GM19372 (cell line): ENCODE results near the gene SMARCD2.
"Not testable (repeated sequence)": the region's sequence is repeated elsewhere in the genome, so short reads cannot be mapped to it uniquely, and the experiment has no call there.

Experiments
- ATAC-seq: cut with Tn5 transposase; IDR thresholded peaks from one replicate; pipeline ENCODE4 v1.9.1; 2021; ENCODE audit warnings: mild to moderate bottlenecking, low read depth, moderate library complexity; ENCODE audit not compliant: unreplicated experiment

SMARCD2 gene

DNA sequence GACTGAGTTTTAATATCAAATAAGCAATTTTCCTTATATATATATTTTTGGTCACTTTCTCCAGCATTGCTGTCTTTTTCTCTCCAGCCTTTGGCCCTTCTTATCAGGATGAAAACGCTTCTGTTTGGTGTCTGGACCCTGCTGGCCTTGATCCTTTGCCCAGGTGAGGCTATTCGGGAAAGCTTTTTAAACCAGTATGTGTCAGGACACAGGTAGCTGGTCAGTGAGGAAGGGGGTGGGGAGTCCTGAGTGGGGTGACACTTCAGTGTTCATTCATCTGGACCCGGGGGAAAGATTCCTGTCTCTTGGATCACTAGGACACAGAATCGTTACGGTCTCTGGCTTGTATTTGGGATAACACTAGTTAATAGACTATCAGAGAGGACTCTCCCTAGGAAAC is 12.2 kb upstream of the SMARCD2 start:
- ATAC-seq = no peak

DNA sequence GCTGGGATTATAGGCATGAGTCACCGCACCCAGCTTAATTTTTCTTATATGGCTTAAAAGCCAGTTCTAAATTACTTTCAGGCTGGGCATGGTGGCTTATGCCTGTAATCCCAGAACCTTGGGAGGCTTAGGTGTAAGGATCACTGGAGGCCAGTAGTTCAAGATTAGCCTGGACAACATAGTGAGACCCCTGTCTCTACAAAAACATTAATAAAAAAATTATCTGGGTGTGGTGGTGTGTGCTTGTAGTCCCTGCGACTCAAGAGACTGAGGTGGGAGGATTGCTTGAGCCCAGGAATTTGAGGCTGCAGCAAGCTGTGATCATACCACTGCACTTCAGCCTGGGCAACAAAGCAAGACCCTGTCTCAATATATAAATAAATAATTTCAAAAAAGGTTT is 10.8 kb upstream of the SMARCD2 start:
- no peak for ATAC-seq

DNA sequence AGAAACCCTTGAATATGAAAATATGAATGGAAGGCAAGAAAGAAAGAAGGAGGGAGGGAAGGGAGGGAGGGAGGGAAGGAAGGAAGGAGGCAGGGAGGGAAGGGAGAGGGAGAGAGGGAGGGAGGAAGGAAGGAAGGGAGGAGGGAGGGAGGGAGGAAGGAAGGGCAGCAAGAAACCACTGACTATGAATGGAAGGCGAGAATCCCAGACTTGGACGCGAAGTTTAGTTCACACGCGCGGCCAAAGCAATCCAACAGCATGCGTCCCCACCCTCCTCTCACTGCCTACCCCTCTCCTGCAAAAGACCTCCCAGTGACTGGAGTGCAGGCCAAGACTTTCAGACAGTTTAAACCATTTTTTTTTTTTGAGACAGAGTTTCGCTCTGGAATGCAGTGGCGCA is 7.9 kb upstream of the SMARCD2 start:
- no peak for ATAC-seq

DNA sequence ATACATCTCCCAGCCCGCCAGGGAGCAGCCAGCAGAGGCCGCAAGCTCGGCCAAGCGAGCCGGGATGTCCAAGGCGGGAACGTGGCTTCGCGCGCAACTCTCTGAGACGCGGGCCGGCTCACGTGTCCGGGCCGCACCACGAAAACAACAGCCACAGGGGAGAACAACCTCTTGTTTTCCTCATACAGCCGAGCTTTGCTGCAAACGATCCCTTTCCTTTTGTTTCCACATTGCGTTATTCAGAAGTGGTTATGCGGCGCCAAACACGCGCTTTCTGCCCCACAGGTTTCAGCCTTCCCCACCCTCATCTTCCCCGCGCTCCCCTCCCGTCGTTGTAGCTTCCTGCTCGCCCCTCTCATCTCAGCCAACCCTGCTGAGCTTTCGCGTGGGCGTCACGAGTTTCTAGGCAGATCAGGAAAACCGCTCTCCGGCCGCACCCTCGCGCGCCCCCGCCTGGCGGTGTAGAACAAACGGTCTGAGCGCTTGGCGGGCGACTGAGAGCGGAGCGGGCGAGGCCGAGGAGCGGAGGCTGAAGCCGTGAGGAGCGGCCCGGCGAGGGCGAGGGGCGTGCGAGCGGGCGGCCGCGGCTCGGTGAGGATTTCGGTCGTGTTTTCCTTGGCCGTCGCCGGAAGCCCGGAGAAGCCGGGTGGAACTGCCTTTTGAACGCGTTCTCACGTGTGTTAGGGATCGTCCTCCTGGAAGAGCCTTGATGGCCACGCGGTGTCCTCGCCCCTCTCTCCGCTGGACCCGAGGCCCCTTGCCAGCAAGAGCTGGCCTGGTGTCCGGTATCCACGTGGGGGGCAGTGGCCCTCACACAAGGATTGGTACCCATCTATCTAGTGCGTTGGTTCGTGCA is 6.6 kb upstream of the SMARCD2 start:
- peak; percentile 84 for ATAC-seq

DNA sequence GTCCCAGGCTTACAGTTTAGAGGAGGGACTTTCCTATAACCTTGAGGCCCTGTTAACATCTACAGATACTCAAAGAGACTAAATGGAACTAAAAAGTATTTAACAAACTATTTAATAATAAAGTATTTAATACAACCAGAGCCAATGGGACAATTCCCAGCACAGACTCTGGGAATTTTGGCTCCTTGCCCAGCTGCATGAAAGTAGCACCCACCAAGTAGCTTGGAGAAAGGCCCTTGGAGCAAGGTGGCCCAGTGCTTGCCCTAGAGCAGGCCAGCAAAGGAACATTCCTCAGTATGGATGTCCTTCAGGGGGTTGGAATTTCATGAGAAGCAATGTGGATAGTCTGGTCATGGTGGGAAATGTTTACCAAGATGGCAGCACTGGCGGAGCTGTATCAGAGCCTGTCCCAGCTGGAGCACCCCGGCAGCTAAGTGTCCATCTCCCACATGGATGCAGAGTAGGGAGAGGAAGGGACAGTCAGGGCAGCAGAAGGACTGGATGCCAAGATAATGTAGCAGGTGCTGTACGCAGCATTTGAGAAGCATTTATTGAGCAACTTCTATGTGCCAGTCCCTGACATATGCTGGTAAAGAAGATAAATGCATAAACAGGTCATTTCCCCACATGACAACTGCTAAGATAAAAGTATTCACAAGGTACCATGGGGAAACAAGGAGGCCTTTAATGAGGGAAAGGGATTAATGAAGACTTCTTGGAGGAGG is 5.2 kb upstream of the SMARCD2 start:
- no peak for ATAC-seq

DNA sequence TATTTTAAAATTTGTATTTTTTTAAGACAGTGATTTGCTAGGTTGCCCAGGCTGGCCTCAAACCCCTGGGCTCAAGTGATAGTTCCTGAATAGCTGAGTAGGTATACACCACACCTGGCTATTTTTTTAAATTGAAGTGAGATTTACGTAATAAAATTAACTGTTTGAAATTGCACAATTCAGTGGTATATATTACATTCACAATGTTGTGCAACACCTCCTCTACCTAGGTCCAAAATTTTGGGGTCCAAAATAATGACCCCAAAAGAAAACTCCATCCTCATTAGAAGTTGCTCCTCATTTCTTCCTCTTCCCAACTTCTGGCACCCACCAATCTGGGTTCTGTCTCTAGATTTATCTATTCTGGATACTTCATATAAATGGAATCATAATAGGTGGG is 3.0 kb upstream of the SMARCD2 start:
- no peak for ATAC-seq

DNA sequence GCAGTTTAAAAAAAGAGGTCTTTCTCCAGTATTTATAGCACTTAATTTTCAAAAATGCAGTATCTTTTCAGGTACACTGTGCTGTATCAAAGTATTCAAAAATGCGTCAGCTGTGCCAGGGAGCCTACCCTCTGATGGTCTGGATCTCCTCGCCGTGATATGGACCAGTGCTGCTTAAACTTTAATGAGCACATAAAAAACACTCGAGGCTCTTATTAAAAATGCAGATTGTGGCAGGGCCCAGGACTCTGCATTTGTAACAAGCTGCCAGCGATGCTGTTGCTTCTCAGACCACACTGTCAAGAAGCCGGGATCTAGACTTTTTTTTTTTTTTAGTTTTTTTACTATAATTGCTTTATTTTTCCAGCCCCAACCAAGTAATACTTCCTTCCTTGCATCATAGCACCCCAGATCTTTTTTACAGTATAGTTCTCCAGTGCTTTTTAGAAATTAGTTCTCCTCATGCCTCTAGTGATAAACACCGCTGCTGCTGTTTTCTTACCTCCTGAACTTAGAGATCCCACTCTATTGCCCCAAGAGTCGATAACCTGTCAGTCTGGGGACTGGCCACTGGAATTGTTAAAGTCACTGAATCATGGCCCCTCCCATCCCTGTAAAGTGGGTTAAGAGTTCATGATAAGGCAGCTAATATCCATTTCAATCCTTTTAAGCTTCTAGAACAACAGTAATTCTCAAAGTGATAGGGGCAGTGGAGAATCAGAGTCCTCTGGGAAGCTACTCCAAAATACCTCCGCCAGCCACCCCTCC is 1.6 kb upstream of the SMARCD2 start:
- no peak for ATAC-seq

DNA sequence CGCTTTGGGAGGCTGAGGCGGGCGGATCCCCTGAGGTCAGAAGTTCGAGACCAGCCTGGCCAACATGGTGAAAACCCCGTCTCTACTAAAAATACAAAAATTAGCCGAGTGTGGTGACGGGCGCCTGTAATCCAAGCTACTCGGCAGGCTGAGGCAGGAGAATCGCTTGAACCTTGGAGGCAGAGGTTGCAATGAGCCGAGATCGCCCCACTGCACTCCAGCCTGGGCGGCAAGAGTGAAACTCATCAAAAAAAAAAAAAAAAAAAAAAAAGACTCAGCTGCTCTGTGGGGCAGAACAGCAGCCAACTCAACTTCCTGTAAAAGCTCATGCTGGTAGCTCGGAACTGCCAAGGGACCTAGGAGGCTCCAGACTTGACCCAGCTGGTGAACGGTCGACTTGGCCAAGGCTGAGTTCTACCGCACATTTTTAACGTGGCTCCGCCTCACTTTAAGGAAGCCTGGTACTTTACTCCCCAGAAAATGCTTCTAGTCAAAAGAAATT is 953 bp upstream of the SMARCD2 start:
- ATAC-seq = not testable (repeated sequence)

DNA sequence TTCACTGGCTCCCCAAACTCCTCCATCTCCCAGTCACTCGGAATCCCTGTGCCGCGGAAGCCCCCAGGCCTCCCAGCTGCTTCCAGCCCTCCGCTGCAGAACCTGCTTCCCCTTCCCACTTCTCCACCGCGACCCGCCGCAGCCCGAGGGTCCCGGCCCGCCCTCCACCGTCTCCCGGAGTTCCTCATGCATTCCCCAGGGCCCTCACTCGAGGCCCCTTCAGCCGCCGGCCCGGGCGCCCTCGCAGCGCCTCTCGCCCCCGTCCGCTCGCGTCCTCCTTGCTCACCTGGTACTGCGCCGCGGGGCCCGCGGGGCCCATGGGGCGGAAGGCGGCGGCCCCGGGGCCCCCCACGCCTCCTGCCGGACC is 329 bp downstream of the SMARCD2 start:
- ATAC-seq = peak; percentile 35

DNA sequence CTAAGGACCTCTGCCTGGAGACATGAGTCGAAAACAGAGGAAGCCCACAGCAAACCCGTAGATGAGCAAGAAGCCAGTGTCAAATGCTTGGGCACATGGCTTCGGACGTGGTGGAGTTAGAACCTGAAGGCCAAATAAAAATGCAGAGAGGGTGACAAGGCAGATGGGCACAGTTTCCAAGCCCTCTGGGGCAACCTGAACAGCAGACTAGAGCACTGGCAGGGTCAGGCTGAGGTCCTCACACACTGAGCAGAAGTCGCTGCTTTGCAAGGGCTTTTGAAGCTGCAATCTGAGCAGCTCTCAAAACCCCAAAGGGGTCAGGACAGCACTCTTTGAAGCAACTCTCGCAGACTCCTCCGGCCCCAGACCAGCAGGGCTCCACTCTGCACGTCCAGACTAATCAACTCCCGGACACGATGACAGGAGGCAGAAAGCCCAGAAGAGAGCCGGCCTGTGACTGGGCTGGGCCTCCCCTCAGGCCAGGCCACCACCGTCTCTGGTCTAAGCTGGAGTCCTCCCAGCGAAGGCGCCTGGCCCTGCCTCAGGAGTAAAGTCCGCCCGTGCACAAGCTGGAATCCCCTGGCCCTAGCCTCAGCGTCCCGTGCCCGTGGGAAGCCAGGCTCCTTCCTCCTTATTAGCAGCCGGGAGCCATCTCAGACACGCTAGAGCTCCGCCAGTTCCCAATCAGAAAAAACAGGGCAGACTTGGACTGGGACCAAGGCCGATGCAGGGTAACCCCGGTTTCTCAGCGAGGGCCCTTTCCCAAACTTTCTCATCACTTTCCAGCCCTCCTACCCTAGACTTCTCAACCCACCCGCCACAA is 924 bp downstream of the SMARCD2 start:
- no peak for ATAC-seq

DNA sequence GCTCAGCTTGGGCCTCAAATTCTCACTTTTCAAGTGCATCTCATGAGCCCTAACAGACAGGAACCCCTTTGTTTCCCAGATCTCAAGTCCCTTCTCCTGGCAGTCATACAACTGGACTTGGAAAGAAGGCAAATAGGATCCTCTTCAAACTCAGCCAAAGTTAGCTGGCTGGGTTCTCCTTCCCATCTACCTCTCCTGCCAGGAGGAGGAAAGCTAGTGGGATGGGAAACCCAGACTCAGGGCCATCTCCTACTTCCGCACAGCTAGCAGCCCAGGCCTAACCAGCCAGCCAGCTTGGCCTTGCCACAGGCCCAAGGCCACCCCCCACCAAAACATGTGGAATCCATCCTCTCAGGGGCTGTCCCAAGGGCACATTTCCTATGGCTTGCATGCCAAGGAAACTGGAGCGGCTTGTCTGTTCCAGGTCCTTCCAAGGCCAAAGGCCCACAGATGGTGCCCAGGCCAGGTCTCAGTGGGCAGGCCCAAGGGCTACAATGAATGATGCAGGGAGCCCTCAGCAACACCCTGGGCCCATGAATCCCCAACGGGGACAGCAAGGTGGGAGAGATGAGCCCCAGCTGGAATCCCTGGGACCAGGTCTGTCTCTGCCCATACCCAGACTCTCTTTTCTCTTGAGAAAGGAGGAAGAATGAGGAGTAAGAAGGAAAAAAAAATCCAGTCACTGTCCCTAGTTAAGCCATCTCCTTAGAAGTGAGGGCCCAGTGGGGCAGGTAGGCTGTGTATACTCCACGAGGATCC is 1.7 kb downstream of the SMARCD2 start:
- no peak for ATAC-seq

DNA sequence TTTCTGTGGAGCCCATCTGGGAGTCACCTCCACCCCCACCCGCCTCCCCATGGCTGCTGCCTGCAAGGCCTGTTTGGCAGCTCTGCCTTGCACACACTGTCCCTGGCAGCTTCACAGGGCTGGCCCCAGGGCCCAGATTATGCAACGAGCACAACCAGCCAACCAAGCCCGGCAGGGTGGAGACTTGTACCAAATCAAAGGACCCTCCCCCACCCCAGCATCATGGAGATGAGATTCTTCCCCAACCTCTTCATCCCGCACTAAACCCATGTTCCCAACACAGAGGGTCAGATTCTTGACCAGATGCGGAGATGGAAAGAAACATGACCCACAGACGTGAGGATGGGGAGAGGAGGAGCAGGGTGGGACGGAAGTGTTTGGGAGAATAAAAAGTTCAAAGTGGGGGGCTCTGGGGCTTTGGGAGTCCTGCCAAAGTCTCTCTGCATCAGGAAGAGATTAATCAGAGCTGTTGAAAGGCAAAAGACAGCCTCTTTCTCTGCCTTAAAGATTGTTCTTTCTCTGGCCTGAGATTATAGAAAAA is 3.8 kb downstream of the SMARCD2 start:
- ATAC-seq = no peak

DNA sequence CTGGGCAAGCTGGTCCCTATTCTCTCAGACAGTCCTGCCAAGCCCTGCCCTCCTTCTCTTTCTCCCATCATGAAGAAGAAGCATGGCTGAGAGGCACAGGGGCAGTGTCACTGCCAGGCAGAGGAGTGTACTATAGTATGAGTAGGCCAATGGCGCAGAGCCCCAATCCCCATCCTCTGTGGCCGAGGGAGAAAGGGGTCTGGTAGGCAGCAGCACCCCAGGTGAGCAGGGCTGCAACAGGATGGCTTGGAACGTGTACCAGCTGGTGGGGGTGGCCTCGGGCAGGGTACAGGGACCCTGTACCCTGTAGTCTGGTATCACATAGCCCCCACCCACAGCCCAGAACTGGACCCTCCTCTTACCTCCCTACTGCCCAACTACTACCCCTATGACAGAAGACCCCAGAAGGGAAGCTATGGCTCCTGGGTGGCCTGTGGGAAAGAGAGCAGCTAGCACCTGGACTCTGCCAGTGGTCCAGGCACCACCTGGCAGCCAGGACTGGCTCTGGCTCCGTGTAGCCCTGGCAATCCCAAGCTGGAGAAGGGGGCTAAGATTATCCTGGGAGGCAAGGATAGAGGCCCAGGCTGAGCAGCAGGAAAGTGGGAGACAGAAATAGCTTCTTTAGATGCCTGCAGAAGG is 4.4 kb downstream of the SMARCD2 start:
- ATAC-seq = no peak

DNA sequence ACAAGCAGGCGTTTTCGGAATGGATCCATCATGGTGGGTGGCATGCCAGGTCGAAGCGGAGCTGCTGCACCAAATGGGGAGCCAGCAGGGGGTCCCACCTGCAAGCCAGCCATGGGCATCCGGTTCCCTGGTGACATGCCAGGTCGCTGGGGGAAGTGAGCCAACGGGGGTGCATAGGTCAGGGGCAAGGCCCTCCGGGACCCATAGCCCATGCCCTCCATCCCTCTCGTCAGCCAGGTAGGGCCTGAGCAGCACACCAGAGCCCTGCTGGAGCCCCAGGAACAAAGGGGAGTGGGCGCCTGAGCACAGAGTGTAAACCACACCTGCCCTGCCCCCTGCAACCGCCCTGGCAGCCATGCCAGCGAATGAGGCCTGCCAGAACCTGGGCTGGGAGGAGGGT is 5.0 kb downstream of the SMARCD2 start:
- ATAC-seq = no peak

DNA sequence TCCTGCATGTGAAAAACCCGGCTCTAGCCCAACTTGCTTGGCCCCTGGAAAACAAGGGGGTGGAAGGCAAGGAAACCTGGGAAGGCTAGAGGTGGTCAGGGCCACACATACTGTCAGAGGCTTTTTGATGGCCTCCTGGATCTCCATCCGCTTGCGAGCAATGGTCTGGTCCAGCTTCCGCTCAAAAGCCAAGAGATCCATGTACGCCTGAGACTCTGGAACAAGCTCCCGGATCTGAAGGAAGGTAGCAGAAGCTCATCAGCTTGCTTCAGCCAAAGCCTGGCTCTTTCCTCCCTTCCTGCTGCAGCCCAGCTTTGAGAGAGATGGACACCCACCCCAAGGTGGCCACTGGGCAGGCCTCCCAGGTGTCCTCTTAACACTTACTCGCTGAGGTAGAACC is 5.7 kb downstream of the SMARCD2 start:
- ATAC-seq = no peak

DNA sequence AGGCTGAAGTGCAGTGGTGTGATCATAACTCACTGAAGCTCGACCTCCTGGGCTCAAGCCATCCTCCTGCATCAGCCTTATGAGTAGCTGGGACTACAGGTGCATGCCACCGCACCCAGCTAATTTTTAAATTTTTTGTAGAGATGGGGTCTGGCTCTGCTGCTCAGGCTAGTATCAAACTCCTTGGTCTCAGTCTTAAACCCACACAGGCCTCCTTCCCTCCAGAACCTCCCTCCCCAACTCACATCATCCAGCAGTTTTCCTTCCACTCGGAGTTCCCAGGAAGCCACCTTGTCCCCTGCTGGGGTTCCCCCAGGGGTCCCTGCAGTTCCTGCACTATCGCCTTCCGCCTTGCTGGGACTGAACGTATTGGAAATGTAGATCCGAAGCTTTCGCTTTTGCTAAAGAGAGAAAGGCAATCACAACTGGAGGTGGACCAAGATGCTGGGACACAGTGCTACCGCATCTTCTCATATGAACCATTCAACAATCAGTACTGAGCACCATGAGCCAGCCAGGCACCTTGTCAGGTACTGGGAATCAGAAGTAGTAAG is 7.2 kb downstream of the SMARCD2 start:
- ATAC-seq = no peak

DNA sequence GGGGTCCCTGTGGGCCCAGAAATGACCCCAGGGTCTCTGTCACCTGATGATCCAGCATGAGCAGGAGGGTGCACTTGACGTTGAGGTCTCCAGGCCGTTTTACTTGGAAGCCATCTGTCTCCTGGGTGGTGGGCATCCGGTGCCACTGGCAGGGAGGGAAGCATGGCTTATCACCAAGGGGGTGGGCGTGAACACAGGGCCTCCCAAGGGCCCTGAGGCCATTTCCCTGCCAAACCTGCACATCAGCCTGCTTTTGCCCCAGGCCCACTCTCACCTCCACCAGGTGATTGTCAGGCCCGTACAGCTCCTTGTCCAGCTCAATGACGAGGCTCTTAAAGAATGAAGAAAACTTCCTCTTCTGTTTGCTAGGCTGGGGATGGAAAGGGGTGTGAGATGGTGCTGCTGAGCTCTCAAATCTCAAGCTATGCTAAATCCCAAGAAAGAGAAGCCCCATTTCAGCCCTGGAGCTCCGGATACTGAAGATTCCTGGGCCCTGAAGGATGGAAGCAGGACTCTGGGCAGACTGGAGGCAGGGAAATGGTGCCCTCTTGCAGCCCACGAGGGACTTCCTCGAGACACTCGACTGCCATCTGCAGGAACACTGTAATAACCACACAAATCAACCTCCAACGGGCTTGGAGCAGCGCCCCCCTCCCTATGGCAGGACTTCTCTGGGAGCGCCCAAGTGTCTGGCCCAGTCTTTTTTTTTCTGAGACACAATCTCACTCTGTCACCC is 7.9 kb downstream of the SMARCD2 start:
- no peak for ATAC-seq
